Keratinocyte (primary cell): Measurements from ENCODE around the gene IFNA5. TPM values are rescaled to one million over a fixed set of nuclear protein-coding genes. Genes with fewer than 3 reads are reported as not detected.

Source experiments
- DNase-seq: peaks from one replicate; pipeline ENCODE4 v3.0.0-alpha.2; 2011; ENCODE audit warnings: low read depth, missing footprints, low spot score
- FAIRE-seq: peaks from 2 replicates; lab custom pipeline; 2011; peaks lifted over from hg19 to GRCh38; lab: Jason Lieb, UNC
- H2AFZ ChIP-seq: 2 replicates; pipeline ENCODE4 v1.6.0; 2012; ENCODE audit warnings: low read length, control low read depth, inconsistent platforms; ENCODE audit not compliant: control insufficient read depth
- H3K27ac ChIP-seq: 2 replicates; pipeline ENCODE4 v1.5.1; 2011; ENCODE audit warnings: low read length; ENCODE audit not compliant: control insufficient read depth, insufficient read depth
- H3K27me3 ChIP-seq: 3 replicates; pipeline ENCODE4 v1.6.0; 2011; ENCODE audit warnings: low read length; ENCODE audit not compliant: control insufficient read depth, insufficient read depth; ENCODE audit errors: extremely low read depth
- H3K36me3 ChIP-seq, 2 experiments: 2 replicates in 1 of 2; 3 replicates in 1 of 2; pipeline ENCODE4 v1.5.1; 2011; ENCODE audit warnings: low read length in 2 of 2, mild to moderate bottlenecking in 1 of 2; ENCODE audit not compliant: control insufficient read depth in 2 of 2, insufficient read depth in 2 of 2; ENCODE audit errors: extremely low read depth in 1 of 2
- H3K4me1 ChIP-seq: 3 replicates; pipeline ENCODE4 v1.5.1; 2011; ENCODE audit warnings: low read length; ENCODE audit not compliant: control insufficient read depth, insufficient read depth; ENCODE audit errors: extremely low read depth
- H3K4me2 ChIP-seq: 3 replicates; pipeline ENCODE4 v1.6.0; 2011; ENCODE audit warnings: low read depth, low read length; ENCODE audit not compliant: control insufficient read depth, insufficient read depth; ENCODE audit errors: extremely low read depth
- H3K4me3 ChIP-seq, 3 experiments: fragments of 200-600 bp in 1 of 3; sonication (generic) in 1 of 3; 2 replicates in 2 of 3; 3 replicates in 1 of 3; pipeline ENCODE4 v1.5.1; 2011 to 2016; ENCODE audit warnings: low read length in 3 of 3, mild to moderate bottlenecking in 3 of 3, control low read depth in 2 of 3, inconsistent platforms in 1 of 3, low read depth in 1 of 3, mixed read lengths in 1 of 3, mixed run types in 1 of 3, moderate library complexity in 1 of 3; ENCODE audit not compliant: control insufficient read depth in 2 of 3, insufficient read depth in 2 of 3; ENCODE audit errors: extremely low read depth in 1 of 3
- H3K79me2 ChIP-seq: 2 replicates; pipeline ENCODE4 v1.6.0; 2012; ENCODE audit warnings: low read length; ENCODE audit not compliant: control insufficient read depth, insufficient read depth
- H3K9ac ChIP-seq: 3 replicates; pipeline ENCODE4 v1.6.0; 2011; ENCODE audit warnings: low read length; ENCODE audit not compliant: control insufficient read depth, insufficient read depth; ENCODE audit errors: extremely low read depth
- H3K9me1 ChIP-seq: 3 replicates; pipeline ENCODE4 v1.6.0; 2011; ENCODE audit warnings: low read length; ENCODE audit not compliant: control insufficient read depth, insufficient read depth; ENCODE audit errors: extremely low read depth
- H3K9me3 ChIP-seq: 2 replicates; pipeline ENCODE4 v1.5.1; 2012; ENCODE audit warnings: low read depth, low read length; ENCODE audit not compliant: control insufficient read depth
- H4K20me1 ChIP-seq: 3 replicates; pipeline ENCODE4 v1.6.0; 2011; ENCODE audit warnings: low read length; ENCODE audit not compliant: control insufficient read depth, insufficient read depth; ENCODE audit errors: extremely low read depth
- CTCF ChIP-seq, 3 experiments: IDR thresholded peaks in 1 of 3; conservative IDR thresholded peaks in 1 of 3; optimal IDR thresholded peaks in 1 of 3; 2 replicates in 2 of 3; 3 replicates in 1 of 3; pipeline versions ENCODE3 to v1.5.1; 2011; ENCODE audit warnings: low read length in 3 of 3, mild to moderate bottlenecking in 3 of 3, moderate library complexity in 2 of 3, control low read depth in 1 of 3, inconsistent platforms in 1 of 3; ENCODE audit not compliant: insufficient read depth in 2 of 3; ENCODE audit errors: extremely low read depth in 1 of 3
- EZH2 ChIP-seq: IDR thresholded peaks from one replicate; pipeline ENCODE4 v1.6.1; 2012; ENCODE audit warnings: inconsistent platforms, mild to moderate bottlenecking, low read length, moderate library complexity
- dilution Hi-C: fragments of 300-500 bp; cut with MboI; formaldehyde crosslinking; loops from one replicate; pipeline ENCODE4 v1.7.0; 2020; ENCODE audit warnings: low sequenced_read_pairs; ENCODE audit not compliant: extremely low pct_ligation_motif_present
- polyA plus RNA-seq, 5 experiments: library from polyadenylated mRNA; depleted of rRNA in 3 of 5; stranded (reverse) in 3 of 5; stranded (forward) in 1 of 5; unstranded in 1 of 5; fragments of >200 nt; gene quantifications; 1 replicate in 1 of 5; 2 replicates in 3 of 5; 3 replicates in 1 of 5; pipeline versions ENCODE4 v1.2.1 to v1.2.3, GENCODE V29; 2011 to 2012; ENCODE audit warnings: missing spikeins in 2 of 5, low read depth in 1 of 5, low replicate concordance in 1 of 5

IFNA5 gene
- polyA plus RNA-seq, 1 donor (not counting 4 experiments of a cell fraction or from before 2014, with no cell fraction given), result not detected

- no peak for FAIRE-seq
- TF ChIP-seq EZH2, result no peak
- no peak for TF ChIP-seq CTCF (optimal IDR thresholded peaks at IDR 0.05 in 1 of 3, IDR thresholded peaks at IDR 0.05 in 1 of 3, conservative IDR thresholded peaks at IDR 0.05 in 1 of 3; ENCODE audit: extremely low read depth in 1 of 3, insufficient read depth in 2 of 3, low read length in 3 of 3)
- H3K9me1 ChIP-seq, result no peaks in the 10 kb centered on the region
- no peaks in the 10 kb centered on the region for H4K20me1 ChIP-seq
- dilution Hi-C loops, result no loop called here
- DNase-seq, result no peak
- no peak overlapping the region for H3K4me2 ChIP-seq
- no peaks in the 10 kb centered on the region for H3K9me3 ChIP-seq
- H3K36me3 ChIP-seq, result no peaks in the 10 kb centered on the region
- H3K27me3 ChIP-seq, result peaks cover 15% of the 10 kb centered on the region
- no peaks in the 10 kb centered on the region for H3K4me1 ChIP-seq
- H3K9ac ChIP-seq, result no peak overlapping the region
- H3K27ac ChIP-seq, result no peak overlapping the region
- no peaks in the 10 kb centered on the region for H3K79me2 ChIP-seq
- H2AFZ ChIP-seq, result no peak overlapping the region
- H3K4me3 ChIP-seq, result no peak overlapping the region
These were observed 23.8 kb downstream of the IFNA5 start for GRCh38 chr9:21281275-21281674.

GRCh38 chr9:21268347-21268657, 36.8 kb downstream of the IFNA5 start:
- H2AFZ ChIP-seq, result no peak overlapping the region
- no peak for DNase-seq
- H3K9ac ChIP-seq, result no peak overlapping the region
- H3K4me1 ChIP-seq, result peaks cover 2% of the 10 kb centered on the region
- H3K9me1 ChIP-seq, result no peaks in the 10 kb centered on the region
- TF ChIP-seq EZH2 (no peak), CTCF (optimal IDR thresholded peaks at IDR 0.05 in 1 of 3, IDR thresholded peaks at IDR 0.05 in 1 of 3, conservative IDR thresholded peaks at IDR 0.05 in 1 of 3; ENCODE audit: extremely low read depth in 1 of 3, insufficient read depth in 2 of 3, low read length in 3 of 3) (no peak)
- H3K4me2 ChIP-seq, result no peak overlapping the region
- no peaks in the 10 kb centered on the region for H4K20me1 ChIP-seq
- no peak overlapping the region for H3K4me3 ChIP-seq
- H3K36me3 ChIP-seq, result no peaks in the 10 kb centered on the region
- no peaks in the 10 kb centered on the region for H3K79me2 ChIP-seq
- FAIRE-seq, result no peak
- dilution Hi-C loops, result no loop called here
- no peaks in the 10 kb centered on the region for H3K9me3 ChIP-seq
- peaks cover 15% of the 10 kb centered on the region for H3K27me3 ChIP-seq
- no peak overlapping the region for H3K27ac ChIP-seq
